ENCODE data around the gene PRDM11.

Gene PRDM11

DNA sequence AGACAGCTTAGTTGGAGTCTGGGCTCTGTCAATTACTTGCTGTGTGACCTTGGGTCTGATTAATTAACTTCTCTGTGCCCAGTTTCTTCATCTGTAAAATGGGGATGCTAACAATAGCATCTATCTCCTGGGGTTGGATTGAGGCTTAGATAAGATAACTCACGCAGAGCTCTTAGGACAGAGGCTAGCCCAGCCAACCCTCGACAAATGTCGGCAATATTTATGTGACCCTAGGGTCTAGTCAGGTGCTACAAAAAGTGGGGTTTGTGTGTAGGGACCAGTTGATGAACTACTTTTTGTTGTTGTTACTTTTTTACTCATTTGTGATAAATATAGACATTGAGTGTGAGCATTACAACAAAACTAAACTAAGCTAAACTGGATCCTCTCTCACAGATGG lies 117.3 kb downstream of the PRDM11 start:
- TF ChIP-seq, protein P1, sequence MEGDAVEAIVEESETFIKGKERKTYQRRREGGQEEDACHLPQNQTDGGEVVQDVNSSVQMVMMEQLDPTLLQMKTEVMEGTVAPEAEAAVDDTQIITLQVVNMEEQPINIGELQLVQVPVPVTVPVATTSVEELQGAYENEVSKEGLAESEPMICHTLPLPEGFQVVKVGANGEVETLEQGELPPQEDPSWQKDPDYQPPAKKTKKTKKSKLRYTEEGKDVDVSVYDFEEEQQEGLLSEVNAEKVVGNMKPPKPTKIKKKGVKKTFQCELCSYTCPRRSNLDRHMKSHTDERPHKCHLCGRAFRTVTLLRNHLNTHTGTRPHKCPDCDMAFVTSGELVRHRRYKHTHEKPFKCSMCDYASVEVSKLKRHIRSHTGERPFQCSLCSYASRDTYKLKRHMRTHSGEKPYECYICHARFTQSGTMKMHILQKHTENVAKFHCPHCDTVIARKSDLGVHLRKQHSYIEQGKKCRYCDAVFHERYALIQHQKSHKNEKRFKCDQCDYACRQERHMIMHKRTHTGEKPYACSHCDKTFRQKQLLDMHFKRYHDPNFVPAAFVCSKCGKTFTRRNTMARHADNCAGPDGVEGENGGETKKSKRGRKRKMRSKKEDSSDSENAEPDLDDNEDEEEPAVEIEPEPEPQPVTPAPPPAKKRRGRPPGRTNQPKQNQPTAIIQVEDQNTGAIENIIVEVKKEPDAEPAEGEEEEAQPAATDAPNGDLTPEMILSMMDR (IDR thresholded peaks at IDR 0.05; ENCODE audit: low read depth, low read length), result no peak
- Histone ChIP-seq H3K36me3 (no peaks in the 10 kb centered on the region), H3K27me3 (no peaks in the 10 kb centered on the region), H3K4me3 (ENCODE audit: low read depth, low read length) (no peak overlapping the region), H3K9me3 (no peaks in the 10 kb centered on the region), H3K4me1 (no peaks in the 10 kb centered on the region)
- DNase-seq, result no peak

DNA sequence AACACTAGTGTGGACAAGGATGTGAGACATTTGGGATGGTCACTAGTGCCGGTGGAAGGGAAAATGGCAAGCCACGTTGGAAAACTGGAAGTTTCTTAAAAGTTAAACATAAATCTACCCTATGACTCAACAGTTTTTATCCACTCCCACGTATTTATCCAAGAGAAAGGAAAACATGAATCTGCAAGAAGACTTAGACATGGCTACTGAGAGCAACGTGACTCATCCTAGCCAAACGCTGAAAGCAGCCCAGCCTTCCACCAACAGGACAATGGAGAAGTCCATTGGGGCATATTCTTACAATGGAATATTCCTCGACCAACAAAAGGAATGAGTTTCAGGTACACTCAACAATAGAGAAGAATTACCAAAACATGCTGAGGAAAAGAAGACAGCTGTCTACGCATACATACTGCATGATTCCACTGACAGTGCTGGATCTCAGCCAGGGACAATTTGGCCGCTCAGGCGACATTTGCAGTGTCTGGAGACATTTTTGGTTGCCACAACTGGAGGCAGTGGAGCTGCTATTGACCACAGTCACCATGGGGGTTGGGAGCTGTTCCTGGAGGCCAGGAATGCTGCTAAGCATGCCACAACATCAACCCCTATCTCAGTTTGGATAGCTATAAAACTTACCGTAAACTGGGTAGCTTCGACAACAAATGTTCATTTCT lies 118.5 kb downstream of the PRDM11 start:
- Histone ChIP-seq H3K4me1 (no peaks in the 10 kb centered on the region), H3K36me3 (no peaks in the 10 kb centered on the region), H3K4me3 (ENCODE audit: low read depth, low read length) (no peak overlapping the region), H3K27me3 (no peaks in the 10 kb centered on the region), H3K9me3 (no peaks in the 10 kb centered on the region)
- TF ChIP-seq, protein P1 (IDR thresholded peaks at IDR 0.05; ENCODE audit: low read depth, low read length), result no peak
- no peak for DNase-seq

DNA sequence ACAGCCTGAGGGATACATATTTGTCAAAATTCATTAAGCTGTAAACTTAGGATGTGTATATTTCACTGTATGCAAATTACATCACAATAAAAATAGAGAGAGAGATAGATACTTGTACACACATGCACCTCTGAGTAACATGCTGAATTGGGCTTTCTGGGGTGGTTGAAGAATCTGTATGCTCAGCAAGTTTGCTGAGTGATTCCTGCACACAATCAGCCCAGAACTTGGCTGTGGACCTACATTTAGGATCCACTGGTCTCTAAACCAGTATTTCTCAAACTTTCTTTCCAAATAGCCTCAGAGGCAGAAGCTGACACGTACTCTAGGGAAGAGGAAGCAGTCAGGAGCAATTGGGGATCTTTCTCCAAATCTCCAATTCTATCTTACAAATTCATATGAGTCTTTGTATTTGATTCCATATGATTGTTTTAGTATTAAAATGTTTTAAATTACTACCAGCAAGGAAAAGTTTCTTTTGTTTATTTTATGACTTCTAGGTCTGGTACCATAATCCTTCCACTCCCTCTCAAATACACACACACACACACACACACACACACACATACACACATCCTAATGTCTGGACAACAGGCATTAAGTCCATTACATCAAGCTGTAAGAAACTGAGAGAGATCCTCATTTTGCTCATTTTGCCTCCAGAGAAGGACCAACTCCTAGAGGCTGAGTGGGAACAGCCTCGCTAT lies 119.7 kb downstream of the PRDM11 start:
- H3K36me3 ChIP-seq, result no peaks in the 10 kb centered on the region
- no peaks in the 10 kb centered on the region for H3K4me1 ChIP-seq
- H3K27me3 ChIP-seq, result no peaks in the 10 kb centered on the region
- no peak for DNase-seq
- no peaks in the 10 kb centered on the region for H3K9me3 ChIP-seq
- H3K4me3 ChIP-seq (ENCODE audit: low read depth, low read length), result no peak overlapping the region
- TF ChIP-seq, protein P1 (IDR thresholded peaks at IDR 0.05; ENCODE audit: low read depth, low read length), result no peak

DNA sequence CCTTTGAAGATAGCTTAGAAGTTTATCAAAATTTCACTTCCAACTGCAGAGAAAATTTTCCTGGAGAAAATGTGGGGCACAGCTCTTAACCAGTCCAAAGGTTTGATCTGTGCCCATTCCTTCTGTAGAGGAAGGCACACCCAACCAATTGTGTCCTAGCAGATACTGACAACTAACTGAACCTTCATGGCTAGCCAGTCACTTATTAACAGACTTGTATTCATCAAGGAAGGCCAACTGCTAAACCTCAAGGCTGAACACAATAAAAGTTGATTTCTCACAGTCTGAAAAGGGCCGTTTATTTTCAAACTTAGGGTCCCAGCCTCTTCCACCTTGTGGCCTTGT lies 120.2 kb downstream of the PRDM11 start:
- Histone ChIP-seq H3K4me3 (ENCODE audit: low read depth, low read length) (no peak overlapping the region), H3K27me3 (no peaks in the 10 kb centered on the region), H3K36me3 (no peaks in the 10 kb centered on the region), H3K4me1 (no peaks in the 10 kb centered on the region), H3K9me3 (no peaks in the 10 kb centered on the region)
- DNase-seq, result no peak
- TF ChIP-seq, protein P1 (IDR thresholded peaks at IDR 0.05; ENCODE audit: low read depth, low read length), result no peak

DNA sequence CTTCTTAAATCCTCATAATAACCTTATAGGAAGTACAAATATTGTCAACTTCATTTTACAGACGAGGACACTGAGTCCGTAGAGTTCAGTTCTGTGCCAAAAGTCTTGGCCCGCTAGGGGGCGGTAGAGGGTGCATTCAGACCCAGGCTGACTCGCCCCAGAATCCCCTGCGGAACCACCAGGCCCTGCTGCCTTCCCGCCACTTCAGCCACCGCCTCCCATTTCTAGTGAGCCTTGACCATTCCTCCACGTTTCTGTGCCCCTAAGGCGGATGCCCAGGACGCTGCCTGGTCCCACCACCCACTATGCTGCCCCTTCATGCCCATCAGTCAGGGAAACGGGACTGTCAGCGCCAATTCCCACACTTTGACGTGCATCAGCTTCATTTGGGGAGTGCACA lies 120.6 kb downstream of the PRDM11 start:
- Histone ChIP-seq H3K36me3 (no peaks in the 10 kb centered on the region), H3K27me3 (no peaks in the 10 kb centered on the region), H3K4me3 (ENCODE audit: low read depth, low read length) (no peak overlapping the region), H3K4me1 (no peaks in the 10 kb centered on the region), H3K9me3 (no peaks in the 10 kb centered on the region)
- peak; percentile 34 for DNase-seq
- TF ChIP-seq, protein P1 (IDR thresholded peaks at IDR 0.05; ENCODE audit: low read depth, low read length), result peak; percentile 51

DNA sequence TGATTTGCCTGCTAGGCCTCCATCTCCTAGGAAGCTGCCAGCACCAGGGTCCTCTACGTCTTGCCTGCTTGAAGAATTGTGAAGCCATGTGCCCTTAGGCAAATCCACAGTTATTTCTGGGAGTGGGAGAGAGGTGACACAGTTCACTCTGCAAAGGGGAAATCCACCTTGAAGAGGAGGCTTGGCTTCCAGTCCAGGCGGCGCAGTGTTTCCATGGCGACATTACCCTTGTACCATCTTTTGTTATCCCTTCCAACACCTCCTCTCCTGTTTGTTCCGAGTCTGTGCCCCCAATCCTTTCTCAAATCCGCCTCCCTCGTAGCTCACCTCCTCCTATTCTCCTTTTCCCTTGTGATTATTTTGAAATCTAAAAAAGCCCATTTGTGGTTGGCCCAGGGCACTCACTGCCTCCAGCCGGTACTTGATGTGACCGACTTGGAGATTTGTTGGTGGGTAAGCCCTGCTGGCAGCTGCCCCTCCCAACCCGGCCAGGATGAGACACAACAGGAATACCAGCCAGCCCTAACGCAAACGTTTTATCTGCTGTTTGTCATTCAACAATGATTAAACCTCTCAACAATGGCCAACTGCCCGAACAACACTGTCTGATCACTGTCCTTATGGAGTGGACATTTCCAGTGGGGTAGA lies 121.3 kb downstream of the PRDM11 start:
- TF ChIP-seq, protein P1 (IDR thresholded peaks at IDR 0.05; ENCODE audit: low read depth, low read length), result no peak
- Histone ChIP-seq H3K4me3 (ENCODE audit: low read depth, low read length) (no peak overlapping the region), H3K27me3 (no peaks in the 10 kb centered on the region), H3K9me3 (no peaks in the 10 kb centered on the region), H3K36me3 (no peaks in the 10 kb centered on the region), H3K4me1 (no peaks in the 10 kb centered on the region)
- DNase-seq, result no peak

Measured in BE2C (cell line).